Naive thymus-derived CD8-positive, alpha-beta T cell (primary cell): Measurements from ENCODE around the gene ZNF770. TPM values are rescaled to one million over a fixed set of nuclear protein-coding genes. Genes with fewer than 3 reads are reported as not detected.

Source experiments
- ATAC-seq, 2 donors: fragments of 150-1000 bp; cut with Tn5 transposase in 1 of 2; sonication (Bioruptor Pico), chemical (Tn5 transposase) in 1 of 2; 1 replicate in 1 of 2; 2 replicates in 1 of 2; pipeline ENCODE4 v1.10.0; 2021; ENCODE audit warnings: mild to moderate bottlenecking in 2 of 2, moderate library complexity in 2 of 2
- POLR2A ChIA-PET: fragments of 350-600 bp; sonication (Branson Sonifier 250); formaldehyde crosslinking; loops from one replicate; lab custom pipeline; 2021; ENCODE audit warnings: antibody characterized with exemption; lab: Charles Lee
- DNase-seq, 10 donors: peaks; one replicate each; pipeline versions ENCODE4 v3.0.0 to v3.0.0-alpha.2; 2020 to 2022
- H3K27ac Mint-ChIP-seq, 10 donors: one replicate each; pipeline ENCODE4 v1.8.0; 2020 to 2022; ENCODE audit warnings: mild to moderate bottlenecking in 10 of 10, mixed read lengths in 10 of 10, moderate library complexity in 4 of 10, inconsistent platforms in 1 of 10
- H3K27me3 Mint-ChIP-seq, 5 donors: one replicate each; pipeline ENCODE4 v1.8.0; 2021 to 2022; ENCODE audit warnings: mixed read lengths in 5 of 5
- H3K36me3 Mint-ChIP-seq, 3 donors: one replicate each; pipeline ENCODE4 v1.8.0; 2020 to 2022; ENCODE audit warnings: mixed read lengths in 3 of 3, mild to moderate bottlenecking in 2 of 3, inconsistent platforms in 1 of 3
- H3K4me1 Mint-ChIP-seq, 4 donors: one replicate each; pipeline ENCODE4 v1.8.0; 2021 to 2022; ENCODE audit warnings: mixed read lengths in 4 of 4
- H3K4me3 Mint-ChIP-seq, 10 donors: one replicate each; pipeline ENCODE4 v1.8.0; 2020 to 2022; ENCODE audit warnings: mild to moderate bottlenecking in 10 of 10, mixed read lengths in 10 of 10, moderate library complexity in 6 of 10, inconsistent platforms in 1 of 10
- H3K9me3 Mint-ChIP-seq, 9 donors: one replicate each; pipeline ENCODE4 v1.8.0; 2020 to 2022; ENCODE audit warnings: mixed read lengths in 9 of 9, mild to moderate bottlenecking in 3 of 9, inconsistent platforms in 1 of 9, moderate library complexity in 1 of 9
- polyA plus RNA-seq, 3 donors: library from polyadenylated mRNA; unstranded; fragments of 300-500 nt; fragmentation: Illumina TruSeq; gene quantifications; one replicate each; pipeline ENCODE4 v1.2.3, GENCODE V29; 2021
- total RNA-seq, 8 experiments: library from RNA in 2 of 8; stranded (reverse) in 2 of 8; gene quantifications; one replicate each; pipeline ENCODE4 v1.2.3 and lab custom pipeline; 2021 to 2026

ZNF770 gene
- total RNA-seq (10 to 100 TPM; 60.2 to 72.6 TPM), polyA plus RNA-seq (100 to 1,000 TPM in 2 of 3 donors, 10 to 100 TPM in 1; 93.6 to 112 (median 110) TPM), total RNA-seq (lab: John Stamatoyannopoulos, UW) (65.5 to 131 (median 117) reads per million in 6 experiments)

DNA sequence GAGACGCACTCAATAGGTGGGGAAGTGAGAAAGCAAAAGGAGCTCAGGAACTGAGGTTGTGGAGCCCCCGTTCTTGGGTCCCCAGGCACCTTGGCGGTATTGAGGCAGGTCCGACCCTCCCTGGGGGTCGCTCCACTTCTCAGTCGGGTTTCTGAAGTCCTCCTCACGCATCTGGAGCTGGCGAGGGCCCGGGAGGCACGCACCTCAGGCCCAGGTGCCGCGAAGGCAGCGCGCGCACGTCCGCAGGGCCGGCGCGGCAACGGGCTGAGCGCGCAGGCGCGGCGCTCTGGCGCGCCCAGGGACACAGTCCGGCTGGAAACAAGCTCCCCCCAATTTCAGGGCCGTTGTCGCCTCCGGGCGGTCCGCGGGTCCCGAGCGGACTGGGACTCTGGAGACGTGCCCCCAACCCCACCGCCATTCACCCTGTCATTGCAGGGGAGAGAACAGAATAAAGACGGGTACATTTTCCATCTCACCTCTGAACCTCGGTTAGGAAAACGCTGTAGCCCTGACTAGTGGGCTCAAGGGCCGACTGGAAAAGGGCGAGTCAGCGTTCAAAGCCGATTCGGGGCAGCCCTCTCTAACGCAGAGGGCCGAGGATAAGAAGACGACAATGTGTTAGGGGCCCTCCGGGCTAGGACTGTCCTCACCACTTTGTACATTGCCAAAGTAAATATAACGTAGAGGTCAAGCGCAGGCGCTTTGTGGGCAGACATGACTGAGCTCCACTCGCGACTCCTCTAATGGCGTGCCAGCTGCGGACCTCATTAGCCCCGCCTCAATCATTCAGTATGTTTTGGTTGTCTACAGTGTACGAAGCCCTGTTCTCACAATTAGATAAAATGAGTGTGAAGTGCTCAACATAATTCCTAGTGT is at the start of gene ZNF770:
Gene ZNF770 (minus strand): TSS at position 261 of the 876 bp plus-strand sequence. CDS start 4,853 bp downstream, outside the sequence.
- Mint-ChIP-seq H3K27me3 (peaks cover 0 to 2% (median 0%) of the 10 kb centered on the region in 5 donors), H3K36me3 (peaks cover 0 to 19% (median 3%) of the 10 kb centered on the region in 3 donors), H3K4me3 (peak within 1 kb of the TSS; percentile 93 to 99 (median 98)), H3K4me1 (peaks cover 12 to 48% (median 41%) of the 10 kb centered on the region in 4 donors), H3K27ac (peak within 1 kb of the TSS; percentile 98 to 100 (median 99)), H3K9me3 (no peaks in the 10 kb centered on the region)
- POLR2A ChIA-PET: interaction anchor here (0.6 to 4.6 kb wide), 11 partner anchors 12 to 1075 kb away, joined by 3 to 157 read pairs (median 5); partner anchors contain the start of genes AQR, AVEN, DPH6 and EMC4
- DNase-seq (peak; percentile 69 to 94 (median 82)), ATAC-seq (peak; percentile 83 to 84)

DNA sequence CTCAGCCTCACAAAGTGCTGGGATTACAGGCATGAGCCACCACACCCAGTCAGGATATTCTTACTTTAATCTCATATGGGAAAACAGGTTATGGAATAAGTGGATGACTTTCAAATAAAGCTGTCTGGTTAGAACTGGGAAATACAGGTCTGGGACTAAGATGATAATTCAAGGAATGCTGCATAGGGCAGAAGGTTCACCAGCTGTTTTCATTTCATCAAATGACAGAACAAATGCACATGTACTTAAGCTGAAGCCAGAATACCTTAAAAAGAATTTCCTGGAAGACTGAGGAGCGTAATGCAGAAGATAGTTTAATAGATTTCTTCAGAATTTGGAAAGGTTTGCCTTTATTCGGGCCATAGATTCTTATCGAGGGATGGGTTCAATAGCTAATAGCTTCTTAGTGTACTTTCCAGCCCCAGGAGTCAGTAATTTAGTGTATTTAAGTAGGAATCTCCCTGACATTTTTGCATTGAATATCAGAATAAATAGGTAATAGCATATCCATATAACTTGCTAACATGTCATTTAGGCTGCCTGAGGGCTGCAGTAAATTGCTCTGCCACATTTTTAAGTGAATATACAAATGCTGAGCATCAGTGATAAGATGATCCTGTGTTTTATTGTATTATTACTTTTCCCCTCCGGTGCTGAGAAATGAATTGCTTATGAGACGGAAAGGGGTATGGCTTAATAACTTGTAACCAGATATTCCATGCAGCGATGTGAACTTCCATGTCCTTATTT is 40.3 kb upstream of the ZNF770 start:
- no peaks in the 10 kb centered on the region for H3K36me3 Mint-ChIP-seq
- no peaks in the 10 kb centered on the region for H3K9me3 Mint-ChIP-seq
- DNase-seq (no peak), ATAC-seq (no peak)
- peaks cover 3 to 15% (median 9%) of the 10 kb centered on the region in 5 donors for H3K27me3 Mint-ChIP-seq
- POLR2A ChIA-PET: interaction anchor here (0.6 kb wide), 1 partner anchor 12 kb away, joined by 5 read pairs; no protein-coding TSS in a partner anchor
- H3K27ac Mint-ChIP-seq: no peak overlapping the region
- no peak overlapping the region for H3K4me3 Mint-ChIP-seq
- H3K4me1 Mint-ChIP-seq: no peaks in the 10 kb centered on the region

- no peak overlapping the region for H3K27ac Mint-ChIP-seq
- POLR2A ChIA-PET: no interaction called here
- H3K27me3 Mint-ChIP-seq: peaks cover 5 to 23% (median 9%) of the 10 kb centered on the region in 5 donors
- no peaks in the 10 kb centered on the region for H3K9me3 Mint-ChIP-seq
- H3K4me1 Mint-ChIP-seq: peaks cover 0 to 7% (median 2%) of the 10 kb centered on the region in 4 donors
- H3K4me3 Mint-ChIP-seq: no peak overlapping the region
- ATAC-seq (no peak), DNase-seq (no peak)
- H3K36me3 Mint-ChIP-seq: no peaks in the 10 kb centered on the region
Observed at GRCh38 chr15:35023804-35024203, 35.7 kb upstream of the ZNF770 start.

DNA sequence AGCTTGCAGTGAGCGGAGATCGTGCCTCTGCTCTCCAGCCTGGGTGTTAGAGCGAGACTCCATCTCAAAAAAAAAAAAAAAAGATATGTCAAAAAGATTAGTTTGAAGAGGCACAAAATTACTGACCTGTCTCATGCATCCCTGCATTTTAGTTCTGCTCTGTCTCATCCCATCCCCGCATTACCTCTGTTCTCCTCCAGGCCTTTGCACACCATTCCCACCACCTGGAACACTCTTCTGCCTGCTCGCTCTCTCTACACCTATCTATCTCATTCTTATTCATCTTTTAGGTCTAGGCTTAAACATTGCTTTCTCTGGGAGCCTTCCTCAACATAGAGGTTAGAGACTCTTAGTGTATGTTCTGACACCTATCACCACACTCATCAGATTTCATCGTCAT is 32.9 kb upstream of the ZNF770 start:
- DNase-seq (no peak), ATAC-seq (no peak)
- H3K9me3 Mint-ChIP-seq: no peaks in the 10 kb centered on the region
- POLR2A ChIA-PET: interaction anchor here (0.6 kb wide), 1 partner anchor 16 kb away, joined by 5 read pairs; no protein-coding TSS in a partner anchor
- no peak overlapping the region for H3K4me3 Mint-ChIP-seq
- H3K4me1 Mint-ChIP-seq: peaks cover 0 to 7% (median 2%) of the 10 kb centered on the region in 4 donors
- H3K27ac Mint-ChIP-seq: no peak overlapping the region
- H3K36me3 Mint-ChIP-seq: no peaks in the 10 kb centered on the region
- peaks cover 6 to 18% (median 12%) of the 10 kb centered on the region in 5 donors for H3K27me3 Mint-ChIP-seq

- no peak for DNase-seq
- POLR2A ChIA-PET: no interaction called here
- H3K36me3 Mint-ChIP-seq: no peaks in the 10 kb centered on the region
- no peak for ATAC-seq
- peak overlapping the region in 1 of 10 donors; percentile 32 for H3K4me3 Mint-ChIP-seq
- H3K9me3 Mint-ChIP-seq: no peaks in the 10 kb centered on the region
- peaks cover 0 to 7% (median 2%) of the 10 kb centered on the region in 4 donors for H3K4me1 Mint-ChIP-seq
- peak overlapping the region in 1 of 10 donors; percentile 64 for H3K27ac Mint-ChIP-seq
- H3K27me3 Mint-ChIP-seq: peaks cover 5 to 19% (median 13%) of the 10 kb centered on the region in 5 donors
Observed at GRCh38 chr15:35019404-35020327, 31.6 kb upstream of the ZNF770 start.

DNA sequence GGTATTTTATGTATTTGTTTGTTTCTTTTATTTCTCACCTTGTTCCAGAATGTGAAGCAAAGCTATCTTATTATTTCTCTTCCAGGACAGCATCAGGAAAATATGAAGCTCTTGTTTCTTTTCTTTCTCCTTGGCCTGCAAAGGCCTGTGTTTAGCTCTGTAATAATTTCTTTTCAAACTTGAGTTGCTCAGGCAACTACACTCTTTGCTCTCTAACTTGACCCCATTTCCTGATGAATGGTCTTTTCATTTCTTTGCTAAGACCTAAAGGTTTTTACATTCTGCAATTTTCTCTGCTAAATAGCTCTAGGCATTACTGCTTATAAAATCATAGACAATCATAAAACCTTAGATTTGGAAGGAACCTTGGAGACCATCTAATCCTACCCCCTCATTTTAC is 26.2 kb upstream of the ZNF770 start:
- DNase-seq (no peak), ATAC-seq (no peak)
- H3K36me3 Mint-ChIP-seq: no peaks in the 10 kb centered on the region
- no peaks in the 10 kb centered on the region for H3K9me3 Mint-ChIP-seq
- POLR2A ChIA-PET: no interaction called here
- peaks cover 0 to 14% (median 7%) of the 10 kb centered on the region in 5 donors for H3K27me3 Mint-ChIP-seq
- H3K4me1 Mint-ChIP-seq: peaks cover 0 to under 1% (median 0%) of the 10 kb centered on the region in 4 donors
- no peak overlapping the region for H3K27ac Mint-ChIP-seq
- H3K4me3 Mint-ChIP-seq: no peak overlapping the region

GRCh38 chr15:35013370-35013769 is 25.3 kb upstream of the ZNF770 start:
- Mint-ChIP-seq H3K4me3 (no peak overlapping the region), H3K9me3 (no peaks in the 10 kb centered on the region), H3K36me3 (no peaks in the 10 kb centered on the region), H3K27me3 (peaks cover 0 to 14% (median 7%) of the 10 kb centered on the region in 5 donors), H3K27ac (no peak overlapping the region), H3K4me1 (no peaks in the 10 kb centered on the region)
- ATAC-seq (no peak), DNase-seq (no peak)
- POLR2A ChIA-PET: no interaction called here

- DNase-seq: no peak
- H3K36me3 Mint-ChIP-seq: no peaks in the 10 kb centered on the region
- ATAC-seq: no peak
- POLR2A ChIA-PET: no interaction called here
- H3K27me3 Mint-ChIP-seq: peaks cover 0 to 10% (median 2%) of the 10 kb centered on the region in 5 donors
- H3K4me3 Mint-ChIP-seq: no peak overlapping the region
- no peak overlapping the region for H3K27ac Mint-ChIP-seq
- no peaks in the 10 kb centered on the region for H3K9me3 Mint-ChIP-seq
- no peaks in the 10 kb centered on the region for H3K4me1 Mint-ChIP-seq
Observed at GRCh38 chr15:35007397-35007796, 19.3 kb upstream of the ZNF770 start.

GRCh38 chr15:35005933-35006332 is 17.8 kb upstream of the ZNF770 start:
- Mint-ChIP-seq H3K27ac (no peak overlapping the region), H3K27me3 (peaks cover 0 to 6% (median 2%) of the 10 kb centered on the region in 5 donors), H3K9me3 (no peaks in the 10 kb centered on the region), H3K4me1 (no peaks in the 10 kb centered on the region), H3K4me3 (no peak overlapping the region), H3K36me3 (no peaks in the 10 kb centered on the region)
- POLR2A ChIA-PET: no interaction called here
- DNase-seq (no peak), ATAC-seq (no peak)

- no peaks in the 10 kb centered on the region for H3K9me3 Mint-ChIP-seq
- H3K4me1 Mint-ChIP-seq: no peaks in the 10 kb centered on the region
- DNase-seq (no peak), ATAC-seq (no peak)
- H3K36me3 Mint-ChIP-seq: no peaks in the 10 kb centered on the region
- peaks cover 0 to 7% (median 3%) of the 10 kb centered on the region in 5 donors for H3K27me3 Mint-ChIP-seq
- no peak overlapping the region for H3K27ac Mint-ChIP-seq
- POLR2A ChIA-PET: no interaction called here
- H3K4me3 Mint-ChIP-seq: no peak overlapping the region
Observed at GRCh38 chr15:35003928-35004327, 15.8 kb upstream of the ZNF770 start.

GRCh38 chr15:35000511-35000910 is 12.4 kb upstream of the ZNF770 start:
- no peak overlapping the region for H3K27ac Mint-ChIP-seq
- no peaks in the 10 kb centered on the region for H3K9me3 Mint-ChIP-seq
- DNase-seq (no peak), ATAC-seq (no peak)
- POLR2A ChIA-PET: interaction anchor here (2.3 kb wide), 1 partner anchor 12 kb away, joined by 9 read pairs; the partner anchor contains the start of gene ZNF770
- H3K36me3 Mint-ChIP-seq: no peaks in the 10 kb centered on the region
- H3K4me3 Mint-ChIP-seq: no peak overlapping the region
- H3K4me1 Mint-ChIP-seq: no peaks in the 10 kb centered on the region
- peaks cover 6 to 16% (median 8%) of the 10 kb centered on the region in 5 donors for H3K27me3 Mint-ChIP-seq
